SH-SY5Y (cell line): ENCODE measurements around the gene BCAN.

ENCODE experiments used
- GATA2 ChIP-seq: IDR thresholded peaks from 2 replicates; pipeline ENCODE4 v1.6.1; 2011; ENCODE audit warnings: mild to moderate bottlenecking, low read depth, low read length
- GATA3 ChIP-seq: IDR thresholded peaks from 2 replicates; pipeline ENCODE4 v1.6.1; 2011; ENCODE audit warnings: low read depth, mild to moderate bottlenecking, low read length, moderate library complexity

Gene BCAN

DNA sequence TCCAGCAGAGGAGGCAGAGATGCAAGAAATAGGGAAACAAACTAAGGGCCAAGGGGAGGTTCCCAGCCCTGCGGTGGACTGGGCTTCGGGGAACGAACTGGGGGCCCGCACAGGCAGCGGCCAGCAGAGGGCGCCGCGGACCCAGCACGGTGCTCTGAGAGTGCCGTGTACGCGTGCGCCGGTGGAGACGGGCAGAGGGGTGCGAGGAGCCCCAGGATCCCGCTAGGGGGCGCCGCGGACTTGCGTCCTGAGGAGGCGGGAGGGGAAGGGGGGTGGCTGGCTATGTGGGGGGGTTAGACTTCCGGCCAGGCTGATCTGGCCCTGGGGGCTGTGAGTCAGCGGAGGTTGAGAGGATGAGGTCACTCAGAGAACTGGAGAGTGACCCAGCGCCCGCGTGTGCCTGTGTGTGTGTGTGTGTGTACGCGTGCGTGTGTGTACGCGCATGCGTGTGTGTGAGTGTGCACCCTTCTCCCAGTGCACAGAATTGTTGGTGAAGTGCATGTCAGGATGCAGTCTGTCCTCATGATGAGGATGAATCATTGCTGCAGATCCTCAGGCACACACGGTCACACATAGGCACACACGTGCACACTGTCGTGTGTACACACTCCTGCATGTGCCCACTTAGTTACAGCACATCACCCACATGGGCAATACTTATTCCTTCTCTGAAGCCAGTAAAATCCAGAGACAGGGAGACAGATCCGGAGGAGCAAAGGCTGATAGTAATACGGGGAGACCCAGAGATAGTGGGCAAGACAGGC is 18.3 kb downstream of the BCAN start:
- TF ChIP-seq GATA2 (no peak), GATA3 (no peak)

DNA sequence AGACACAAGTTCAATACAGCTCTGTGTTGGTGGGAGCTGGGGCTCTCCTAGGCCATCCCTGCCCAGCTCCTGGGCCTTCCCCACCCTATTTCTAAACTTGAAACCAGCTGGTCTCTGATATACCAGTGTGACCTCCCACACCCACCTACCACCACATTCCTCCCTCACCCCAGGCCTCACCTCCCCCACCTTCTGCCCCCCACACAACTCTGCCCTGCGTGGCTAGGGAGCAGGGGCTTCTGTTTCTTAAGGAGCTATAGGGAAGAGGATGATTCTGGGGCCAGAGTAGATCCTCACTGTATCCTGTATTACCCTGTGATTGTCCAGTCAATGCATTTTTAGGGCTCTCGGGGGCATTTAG is 18.8 kb downstream of the BCAN start:
- TF ChIP-seq GATA2: no peak
- no peak for TF ChIP-seq GATA3

DNA sequence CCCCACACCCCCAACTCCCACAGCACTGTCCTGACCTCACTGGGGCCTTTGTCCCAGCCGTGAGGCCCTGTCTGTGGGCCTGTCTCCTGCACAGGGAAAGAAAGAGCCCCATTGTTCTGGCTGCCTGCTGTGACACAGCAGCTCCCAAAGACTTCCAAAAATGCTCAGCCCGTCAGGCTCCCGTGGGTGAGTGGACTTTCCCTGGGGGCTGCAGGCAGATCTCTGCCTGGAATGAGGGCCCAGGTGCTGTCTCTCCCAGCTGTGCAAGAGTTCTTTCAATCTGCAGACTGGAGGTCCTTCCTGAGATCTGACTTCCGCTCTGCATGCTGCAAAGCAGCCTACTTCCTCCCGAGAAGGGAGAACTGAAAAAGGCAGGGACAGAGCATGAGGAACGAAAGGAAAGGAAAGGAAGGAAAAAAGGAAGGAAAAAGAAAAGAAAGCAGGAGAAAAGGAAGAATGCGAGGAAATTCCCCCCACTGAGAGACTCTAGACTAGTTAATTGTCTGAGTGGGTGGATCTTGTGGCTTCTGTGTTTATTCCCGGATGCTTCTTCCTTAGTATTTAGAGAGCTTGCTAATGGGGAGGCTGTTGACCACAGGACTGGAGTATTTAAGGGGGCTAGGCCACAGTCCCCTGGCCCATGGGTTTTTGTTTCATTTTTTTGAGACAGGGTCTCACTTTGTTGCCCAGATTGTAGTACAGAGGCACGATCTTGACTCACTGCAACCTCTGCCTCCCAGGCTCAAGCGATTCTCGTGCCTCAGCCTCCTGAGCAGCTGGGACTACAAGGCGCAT is 20.3 kb downstream of the BCAN start:
- no peak for TF ChIP-seq GATA3
- TF ChIP-seq GATA2: no peak

DNA sequence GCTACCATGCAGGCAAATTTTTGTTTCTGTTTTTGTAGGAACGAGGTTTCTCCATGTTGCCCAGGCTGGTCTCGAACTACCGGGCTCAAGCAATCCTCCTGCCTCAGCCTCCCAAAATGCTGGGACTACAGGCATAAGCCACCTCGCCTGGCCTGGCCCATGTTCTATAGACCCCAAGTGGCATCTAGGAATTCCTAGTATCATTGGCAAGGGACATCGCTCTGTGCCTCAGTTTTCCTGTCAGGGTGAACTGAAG is 20.8 kb downstream of the BCAN start:
- TF ChIP-seq GATA3: no peak
- TF ChIP-seq GATA2: no peak

DNA sequence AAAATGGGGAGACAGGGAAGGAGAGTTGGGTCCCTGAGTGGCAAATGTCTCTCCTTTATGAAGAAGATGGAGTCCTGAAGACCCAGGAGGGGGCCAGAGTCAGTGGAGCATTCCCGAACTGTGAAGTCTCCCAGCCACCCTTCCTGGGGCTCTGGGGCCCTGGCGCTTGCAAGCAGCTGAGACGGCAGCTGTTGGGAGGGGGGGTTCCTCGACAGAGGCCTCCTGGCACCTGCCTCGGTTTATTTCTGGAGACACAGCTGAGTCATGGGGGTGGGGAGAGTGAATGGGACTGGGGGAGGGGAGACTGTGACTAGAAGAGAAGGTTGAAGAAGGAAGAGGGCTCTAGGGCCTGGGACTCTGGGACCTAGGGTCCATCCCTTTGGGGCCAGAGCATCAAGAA is 21.3 kb downstream of the BCAN start:
- TF ChIP-seq GATA3 (no peak), GATA2 (no peak)

DNA sequence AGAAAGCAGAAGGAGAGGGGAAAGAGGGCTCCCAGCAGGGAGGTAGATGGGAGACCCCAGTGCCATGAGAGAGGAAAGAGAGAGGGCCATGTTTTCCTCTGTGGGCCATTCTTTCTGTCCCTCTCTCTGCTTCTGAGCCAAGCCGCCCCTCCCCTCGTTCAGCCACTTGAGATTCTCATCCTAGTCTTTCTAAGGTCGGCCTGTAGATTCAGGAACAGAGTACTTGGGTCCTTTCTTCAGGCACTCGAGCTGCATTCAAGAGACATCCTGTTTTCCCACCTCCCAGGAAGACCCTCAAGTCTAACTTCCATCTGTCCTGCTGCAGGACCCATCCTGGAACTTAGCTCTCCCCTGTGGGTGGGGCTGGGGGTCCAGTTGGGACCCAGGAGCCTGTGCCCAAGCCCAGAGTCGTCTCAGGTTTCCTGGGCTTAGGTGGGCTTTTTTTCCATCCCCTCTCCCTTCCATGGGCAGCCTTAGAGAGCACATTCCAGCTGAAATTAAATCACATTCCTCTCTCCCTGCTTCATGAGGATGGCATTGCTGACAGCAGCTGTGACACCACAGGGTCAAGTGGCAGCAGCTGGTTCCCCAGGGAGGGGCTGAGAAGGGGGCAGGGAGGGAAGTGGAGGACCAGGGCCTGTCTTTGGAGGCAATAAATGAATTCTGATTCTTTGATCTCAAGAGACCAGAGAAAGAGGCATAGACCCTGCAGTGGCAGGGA is 22.3 kb downstream of the BCAN start:
- no peak for TF ChIP-seq GATA2
- no peak for TF ChIP-seq GATA3

DNA sequence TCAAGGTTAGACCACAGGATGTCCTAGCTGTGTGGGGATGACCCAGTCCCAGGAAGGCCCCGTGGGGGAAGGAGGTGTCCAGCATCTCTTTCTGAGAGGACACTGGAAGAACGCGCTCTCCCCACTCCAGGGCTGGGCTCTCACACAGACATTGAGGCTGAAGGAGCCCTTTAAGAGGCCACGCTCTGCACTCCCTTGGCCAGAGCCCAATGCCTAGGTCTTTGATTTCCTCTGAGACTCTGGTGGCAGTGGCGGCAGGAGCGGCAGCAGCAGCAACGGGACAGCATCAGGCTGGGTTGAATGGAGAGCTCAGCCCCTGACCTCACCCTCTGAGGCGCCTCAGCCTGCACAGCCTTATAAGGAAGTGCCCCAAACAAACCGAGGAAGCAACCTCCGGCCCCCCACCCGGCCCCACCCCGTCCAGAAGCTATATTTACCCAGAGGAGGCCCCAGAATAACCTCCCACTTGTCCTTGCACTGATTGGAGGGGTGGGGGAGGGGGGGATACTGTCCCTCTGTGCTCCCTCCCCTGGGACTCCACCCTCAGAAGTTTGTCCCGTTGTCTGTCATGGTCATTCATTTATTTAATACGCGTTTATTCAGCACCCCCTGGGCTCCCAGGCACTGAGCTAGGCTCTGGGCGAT is 23.0 kb downstream of the BCAN start:
- no peak for TF ChIP-seq GATA3

DNA sequence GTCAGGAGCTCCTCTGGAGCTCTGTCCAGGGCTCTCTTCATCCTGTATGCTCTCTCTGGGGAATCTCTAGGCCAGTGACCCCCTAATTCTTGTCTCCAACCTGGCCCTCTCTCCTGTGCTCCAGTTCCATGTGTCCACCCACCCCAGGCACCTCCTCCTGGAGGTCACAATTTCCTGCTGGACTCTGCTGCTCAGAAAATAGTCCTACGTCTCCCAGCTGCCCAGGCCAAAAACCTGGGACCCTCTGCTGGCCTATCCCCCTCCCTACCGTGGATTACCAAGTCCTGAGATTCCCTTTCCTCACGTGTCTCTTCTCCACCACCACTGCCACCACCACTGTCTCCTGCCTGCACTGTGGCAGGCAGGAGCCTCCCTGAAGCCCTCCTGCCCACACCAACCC is 23.6 kb downstream of the BCAN start:
- TF ChIP-seq GATA3 (no peak), GATA2 (no peak)

DNA sequence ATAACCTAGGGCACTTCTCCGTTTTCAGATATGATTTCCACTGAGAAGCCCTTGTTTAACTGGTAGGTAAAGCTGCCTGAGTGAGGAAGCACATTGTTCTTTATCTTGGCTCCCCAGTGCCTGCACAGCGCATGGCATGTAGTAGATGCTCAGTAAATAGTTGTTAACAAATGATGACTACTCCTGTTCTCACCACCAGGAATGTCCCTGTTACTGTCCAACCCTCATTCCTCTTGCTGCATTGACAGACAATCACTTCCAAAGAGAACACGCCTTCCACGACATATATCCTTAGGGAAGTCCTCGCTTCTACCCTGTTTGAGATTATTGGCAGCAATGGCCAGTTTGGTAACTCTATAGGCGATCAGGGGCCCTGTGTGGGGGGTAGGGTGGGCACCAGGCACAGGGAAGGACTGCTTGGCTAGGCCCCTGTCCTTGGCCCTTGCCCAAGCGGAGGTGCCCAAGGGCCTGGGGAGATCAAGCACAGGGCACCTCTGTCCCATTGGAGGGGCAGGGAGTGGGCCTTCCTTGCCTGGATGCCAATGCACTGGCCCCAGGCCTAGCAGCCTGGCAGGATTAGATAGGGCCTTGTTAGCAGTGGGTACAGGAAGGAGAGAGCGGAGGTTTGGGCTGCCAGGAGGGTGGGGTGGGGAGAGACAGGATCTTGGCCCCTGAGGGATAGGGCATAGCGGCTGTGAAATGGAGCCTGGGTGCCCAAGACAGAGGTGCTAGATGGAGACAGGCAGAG is 25.1 kb downstream of the BCAN start:
- TF ChIP-seq GATA2: no peak
- TF ChIP-seq GATA3: no peak

DNA sequence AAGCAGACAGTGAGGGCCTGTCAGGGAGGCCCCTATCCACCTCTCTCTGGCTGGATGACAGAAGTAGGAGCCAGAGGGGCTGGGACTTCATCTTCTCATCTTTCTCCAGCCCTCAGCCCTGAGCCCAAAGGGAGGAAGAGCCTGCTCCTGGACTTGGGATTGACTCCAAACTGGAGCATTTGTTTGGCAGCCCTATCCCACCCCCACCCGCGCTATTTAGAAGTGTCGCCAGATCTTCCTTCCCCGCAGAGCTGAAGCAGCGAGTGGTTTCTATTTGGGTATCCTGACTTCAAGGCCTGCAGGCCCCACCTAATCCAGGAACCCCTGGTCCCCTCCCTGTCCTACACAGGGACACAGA is 25.7 kb downstream of the BCAN start:
- no peak for TF ChIP-seq GATA3

DNA sequence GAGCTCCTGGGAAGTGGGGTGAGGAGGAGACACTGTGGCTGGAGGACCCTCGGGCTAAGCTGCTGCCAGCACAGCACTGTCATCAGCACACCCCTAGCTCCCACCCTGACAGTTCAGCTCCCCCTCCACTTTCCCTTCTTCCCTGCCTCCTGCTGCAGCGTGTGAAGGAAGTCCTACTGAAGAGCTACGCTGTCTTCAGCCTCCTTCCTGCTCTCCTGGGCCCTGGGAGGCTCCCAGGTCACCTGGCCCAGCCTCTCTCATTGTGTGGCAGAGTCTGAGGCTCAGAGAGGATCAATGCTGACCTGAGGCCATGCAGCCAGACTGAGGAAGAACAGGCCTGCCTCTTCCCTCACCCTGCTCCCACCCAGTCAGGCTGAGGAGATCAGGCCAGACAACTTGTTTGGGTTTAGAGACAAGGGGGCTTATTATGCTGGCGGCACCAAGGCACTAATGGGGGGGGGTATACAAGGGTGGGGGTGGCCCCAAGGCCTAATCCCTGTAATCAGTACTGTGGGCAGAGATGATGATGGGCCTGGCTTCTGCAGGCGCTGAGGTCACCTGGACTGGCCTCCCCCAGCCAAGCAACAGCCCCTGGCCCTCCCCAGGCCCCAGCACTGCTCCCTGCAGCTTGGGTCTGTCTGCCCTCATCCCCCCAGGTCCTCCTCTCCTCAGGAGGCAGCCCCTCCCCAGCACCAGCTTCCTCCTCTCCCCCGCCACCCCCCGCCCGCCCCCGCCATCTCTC is 26.2 kb downstream of the BCAN start:
- TF ChIP-seq GATA2 (no peak), GATA3 (no peak)

DNA sequence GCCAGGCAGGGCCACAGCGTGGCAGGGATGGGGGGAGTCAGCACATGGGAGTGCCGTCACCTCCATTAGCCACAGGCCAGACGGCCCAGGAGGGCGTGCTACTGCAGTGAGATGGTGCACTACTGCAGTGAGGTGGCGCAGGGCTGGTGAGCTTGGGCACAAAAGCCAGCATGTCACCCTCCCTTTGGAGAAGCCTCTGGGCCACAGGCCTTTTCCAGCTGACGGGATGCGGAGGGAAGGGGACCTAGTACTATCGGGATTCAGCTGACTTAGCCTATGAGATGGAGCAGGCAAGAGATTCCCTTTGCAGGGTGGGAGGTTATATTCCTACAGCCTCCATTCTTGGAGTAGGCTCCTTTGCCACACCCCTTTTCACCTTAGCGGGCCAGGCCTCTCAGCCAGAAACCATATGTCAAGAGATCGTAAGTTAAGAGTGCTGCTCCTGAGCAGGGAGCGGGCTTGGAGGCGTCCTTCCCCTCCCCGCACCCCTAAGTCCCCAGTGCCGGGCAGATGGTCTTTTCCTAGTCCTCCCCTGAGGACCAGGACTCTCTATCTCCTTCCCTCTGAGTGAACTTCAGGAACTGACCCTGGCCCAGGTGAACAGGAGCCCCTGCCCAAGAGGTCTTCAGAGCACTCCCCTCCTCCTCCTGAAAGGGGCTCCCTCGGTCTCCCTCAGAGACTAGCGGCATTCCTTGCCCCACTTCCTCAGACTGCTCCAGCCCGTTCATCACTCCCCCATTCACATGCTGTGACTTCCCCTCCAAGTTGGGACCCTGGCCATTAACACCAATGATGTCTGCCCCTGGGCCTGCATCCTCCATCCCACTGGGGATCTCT is 27.1 kb downstream of the BCAN start:
- no peak for TF ChIP-seq GATA2
- no peak for TF ChIP-seq GATA3

DNA sequence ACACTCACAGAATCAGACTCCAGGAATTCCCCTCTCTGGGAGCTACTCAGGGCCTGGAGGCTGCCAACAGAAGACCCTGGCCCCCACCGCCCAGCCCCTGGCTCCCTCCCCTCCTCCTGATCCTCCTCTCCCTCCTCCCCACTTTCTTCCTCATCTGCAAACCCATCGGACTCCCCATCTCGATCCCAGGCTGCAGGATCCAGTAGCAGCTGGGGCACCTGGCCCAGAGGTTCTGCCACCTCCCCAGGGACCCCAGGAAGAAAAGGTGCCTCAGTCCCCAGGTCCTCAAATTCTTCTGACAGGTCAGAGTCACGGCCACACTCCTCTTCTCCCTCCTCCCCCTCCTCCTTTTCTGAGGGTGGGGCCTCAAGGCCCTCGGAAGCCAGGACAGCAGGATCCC is 27.9 kb downstream of the BCAN start:
- TF ChIP-seq GATA2: no peak
- no peak for TF ChIP-seq GATA3
